ENCODE measurements around the gene TRPV4. TPM values are rescaled to one million over a fixed set of nuclear protein-coding genes. Genes with fewer than 3 reads are reported as not detected.

The TRPV4 gene
- total RNA-seq, 1 experiment from 2014 or later = 2.9 TPM

- TF ChIP-seq, protein P1, sequence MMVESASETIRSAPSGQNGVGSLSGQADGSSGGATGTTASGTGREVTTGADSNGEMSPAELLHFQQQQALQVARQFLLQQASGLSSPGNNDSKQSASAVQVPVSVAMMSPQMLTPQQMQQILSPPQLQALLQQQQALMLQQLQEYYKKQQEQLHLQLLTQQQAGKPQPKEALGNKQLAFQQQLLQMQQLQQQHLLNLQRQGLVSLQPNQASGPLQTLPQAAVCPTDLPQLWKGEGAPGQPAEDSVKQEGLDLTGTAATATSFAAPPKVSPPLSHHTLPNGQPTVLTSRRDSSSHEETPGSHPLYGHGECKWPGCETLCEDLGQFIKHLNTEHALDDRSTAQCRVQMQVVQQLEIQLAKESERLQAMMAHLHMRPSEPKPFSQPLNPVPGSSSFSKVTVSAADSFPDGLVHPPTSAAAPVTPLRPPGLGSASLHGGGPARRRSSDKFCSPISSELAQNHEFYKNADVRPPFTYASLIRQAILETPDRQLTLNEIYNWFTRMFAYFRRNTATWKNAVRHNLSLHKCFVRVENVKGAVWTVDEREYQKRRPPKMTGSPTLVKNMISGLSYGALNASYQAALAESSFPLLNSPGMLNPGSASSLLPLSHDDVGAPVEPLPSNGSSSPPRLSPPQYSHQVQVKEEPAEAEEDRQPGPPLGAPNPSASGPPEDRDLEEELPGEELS (CRISPR knock-in tag; IDR thresholded peaks at IDR 0.05) = no peak
- TF ChIP-seq NR2C2 (CRISPR knock-in tag; IDR thresholded peaks at IDR 0.05) = no peak
- TF ChIP-seq, protein P2, sequence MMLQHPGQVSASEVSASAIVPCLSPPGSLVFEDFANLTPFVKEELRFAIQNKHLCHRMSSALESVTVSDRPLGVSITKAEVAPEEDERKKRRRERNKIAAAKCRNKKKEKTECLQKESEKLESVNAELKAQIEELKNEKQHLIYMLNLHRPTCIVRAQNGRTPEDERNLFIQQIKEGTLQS (CRISPR knock-in tag; conservative IDR thresholded peaks at IDR 0.05) = no peak
- TF ChIP-seq, protein P3, sequence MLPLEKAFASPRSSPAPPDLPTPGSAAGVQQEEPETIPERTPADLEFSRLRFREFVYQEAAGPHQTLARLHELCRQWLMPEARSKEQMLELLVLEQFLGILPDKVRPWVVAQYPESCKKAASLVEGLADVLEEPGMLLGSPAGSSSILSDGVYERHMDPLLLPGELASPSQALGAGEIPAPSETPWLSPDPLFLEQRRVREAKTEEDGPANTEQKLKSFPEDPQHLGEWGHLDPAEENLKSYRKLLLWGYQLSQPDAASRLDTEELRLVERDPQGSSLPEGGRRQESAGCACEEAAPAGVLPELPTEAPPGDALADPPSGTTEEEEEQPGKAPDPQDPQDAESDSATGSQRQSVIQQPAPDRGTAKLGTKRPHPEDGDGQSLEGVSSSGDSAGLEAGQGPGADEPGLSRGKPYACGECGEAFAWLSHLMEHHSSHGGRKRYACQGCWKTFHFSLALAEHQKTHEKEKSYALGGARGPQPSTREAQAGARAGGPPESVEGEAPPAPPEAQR (CRISPR knock-in tag; IDR thresholded peaks at IDR 0.05) = no peak
- no peak for TF ChIP-seq PRDM15 (CRISPR knock-in tag; IDR thresholded peaks at IDR 0.05)
Measured at GRCh38 chr12:109822416-109822815, 10.8 kb downstream of the TRPV4 start (continued).

DNA sequence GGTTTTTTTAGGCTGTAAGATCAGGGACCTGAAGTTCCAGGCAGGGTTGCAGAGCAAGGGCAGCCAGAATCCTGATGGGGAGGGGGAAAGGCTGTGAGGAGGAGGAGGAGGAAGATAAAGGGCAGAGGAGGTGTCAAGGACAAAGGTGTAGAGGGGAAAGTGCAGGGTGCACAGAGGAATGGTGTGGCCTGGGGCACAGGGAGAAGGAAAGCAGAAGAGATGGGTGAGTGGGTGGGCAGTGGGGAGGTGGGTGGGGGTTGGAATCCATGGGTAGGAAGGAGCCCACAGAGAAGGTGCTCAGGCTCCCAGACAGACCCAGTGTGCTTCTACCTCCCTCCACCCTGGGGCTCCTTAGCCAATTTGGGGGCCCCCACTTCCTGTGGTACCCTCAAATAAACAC is 11.2 kb downstream of the TRPV4 start:
- DNase-seq (ENCODE audit: low spot score) (no peak), ATAC-seq (no peak)
- CTCF ChIA-PET = interaction anchor here (2.1 kb wide), 1 partner anchor 23 kb away, joined by 5 read pairs; no protein-coding TSS in a partner anchor
- 0 out of 2 replicates have a peak overlapping the region, but pooled peaks have one; percentile 65 for H3K27ac Mint-ChIP-seq
- no peak overlapping the region for H3K4me3 Mint-ChIP-seq
- POLR2A ChIA-PET = interaction anchor here (0.6 kb wide), 1 partner anchor 1786 kb away, joined by 3 read pairs; no protein-coding TSS in a partner anchor
- H3K4me1 Mint-ChIP-seq = peaks cover 11% of the 10 kb centered on the region
- H3K27me3 Mint-ChIP-seq (ENCODE audit: low read depth) = no peaks in the 10 kb centered on the region; the same call in 1 of the 2 replicates
- no peaks in the 10 kb centered on the region for H3K36me3 Mint-ChIP-seq
- H3K9me3 Mint-ChIP-seq = no peaks in the 10 kb centered on the region
- TF ChIP-seq TCF7 (CRISPR knock-in tag; IDR thresholded peaks at IDR 0.05; ENCODE audit: low read depth) (no peak), STAT6 (CRISPR knock-in tag; conservative IDR thresholded peaks at IDR 0.05; ENCODE audit: low read depth) (no peak), NR3C1 (CRISPR knock-in tag; conservative IDR thresholded peaks at IDR 0.05; ENCODE audit: low read depth) (no peak), ZNF416 (CRISPR knock-in tag; IDR thresholded peaks at IDR 0.05) (no peak), RORB (CRISPR knock-in tag; IDR thresholded peaks at IDR 0.05) (no peak), SOX15 (CRISPR knock-in tag; IDR thresholded peaks at IDR 0.05) (no peak), FOXK1 (CRISPR knock-in tag; IDR thresholded peaks at IDR 0.05) (no peak), ATF1 (CRISPR knock-in tag; IDR thresholded peaks at IDR 0.05) (no peak), IRF2 (CRISPR knock-in tag; IDR thresholded peaks at IDR 0.05; ENCODE audit: borderline replicate concordance, low read depth) (no peak), GTF2I (CRISPR knock-in tag; conservative IDR thresholded peaks at IDR 0.05) (no peak), PRDM15 (CRISPR knock-in tag; IDR thresholded peaks at IDR 0.05) (no peak), ZNF281 (CRISPR knock-in tag; IDR thresholded peaks at IDR 0.05) (no peak), FOXP1 (CRISPR knock-in tag; IDR thresholded peaks at IDR 0.05; ENCODE audit: borderline replicate concordance) (no peak), FOXJ3 (CRISPR knock-in tag; IDR thresholded peaks at IDR 0.05; ENCODE audit: borderline replicate concordance) (no peak)
